K562 (cell line): ENCODE measurements around the gene SYNGR3. TPM values are rescaled to one million over a fixed set of nuclear protein-coding genes. Genes with fewer than 3 reads are reported as not detected.

Experiments
- FIP1L1 ChIP-seq: fragments of 200-400 bp; formaldehyde crosslinking; IDR thresholded peaks from 2 replicates; pipeline ENCODE4 v1.6.1; 2018; ENCODE audit warnings: mild to moderate bottlenecking, low read depth, low read length; ENCODE audit not compliant: poor library complexity, severe bottlenecking
- FOXP4 ChIP-seq: sonication (generic); formaldehyde crosslinking; IDR thresholded peaks from 2 replicates; pipeline ENCODE4 v1.8.0; 2022; ENCODE audit warnings: mild to moderate bottlenecking, missing genetic modification reagents, borderline replicate concordance
- HMGXB4 ChIP-seq: sonication (generic); formaldehyde crosslinking; IDR thresholded peaks from 2 replicates; pipeline ENCODE4 v1.8.1; 2023; ENCODE audit warnings: mild to moderate bottlenecking, missing genetic modification reagents
- KDM5B ChIP-seq: fragments of 200-600 bp; sonication (generic); IDR thresholded peaks from 2 replicates; pipeline ENCODE4 v1.6.1; 2012; ENCODE audit warnings: low read depth, mild to moderate bottlenecking, moderate library complexity, low read length, control low read depth, inconsistent platforms; ENCODE audit not compliant: insufficient replicate concordance
- POLR2G ChIP-seq: fragments of 200-400 bp; formaldehyde crosslinking; IDR thresholded peaks from 2 replicates; pipeline ENCODE4 v1.6.1; 2017; ENCODE audit warnings: low read depth, mild to moderate bottlenecking, antibody characterized with exemption, low read length, moderate library complexity
- RBFOX2 ChIP-seq: fragments of 200-400 bp; formaldehyde crosslinking; IDR thresholded peaks from 2 replicates; pipeline ENCODE4 v1.6.1; 2017; ENCODE audit warnings: low read depth, mild to moderate bottlenecking, low read length, moderate library complexity
- TFAP4 ChIP-seq: sonication (generic); formaldehyde crosslinking; IDR thresholded peaks from 2 replicates; pipeline ENCODE4 v1.8.0; 2022; ENCODE audit warnings: missing genetic modification reagents, mild to moderate bottlenecking, moderate library complexity, borderline replicate concordance
- polyA plus RNA-seq, 8 experiments: library from polyadenylated mRNA; depleted of rRNA in 4 of 8; stranded (reverse) in 5 of 8; unstranded in 3 of 8; fragments of >200 nt; fragmentation: Nextera tagmentation in 2 of 8; fragmentation: Illumina TruSeq in 1 of 8; extraction: Ambion mirVana in 2 of 8; extraction: Trizol in 1 of 8; gene quantifications; 2 replicates each; pipeline versions ENCODE4 v1.2.1 to v1.2.3, GENCODE V29; 2011 to 2014; ENCODE audit warnings: inconsistent platforms in 1 of 8, missing spikeins in 1 of 8
- total RNA-seq, 7 experiments: library from RNA; depleted of rRNA in 6 of 7; stranded (reverse); fragments of >200 nt in 6 of 7; fragmentation: Illumina TruSeq in 2 of 7; extraction: Trizol in 2 of 7; gene quantifications; 2 replicates each; pipeline versions ENCODE4 v1.2.1 to v1.2.3, GENCODE V29; 2011 to 2021; ENCODE audit warnings: low replicate concordance in 1 of 7

The SYNGR3 gene
- total and polyA plus RNA-seq, 9 of the 15 experiments (the other 6 are each of a cell fraction or from before 2014, with no cell fraction given) = 3.7 to 69.2 (median 36.3) TPM

GRCh38 chr16:1962161-1963153 is 27.3 kb upstream of the SYNGR3 start (continued):
- TF ChIP-seq HMGXB4 (0 out of 2 replicates have a peak, but pooled peaks have one; percentile 41), FOXP4 (CRISPR knock-in tag) (peak; percentile 36; the same call in 1 of the 2 replicates), KDM5B (peak; percentile 9), FIP1L1 (peak; percentile 21), TFAP4 (peak; percentile 19; the same call in 1 of the 2 replicates), RBFOX2 (peak; percentile 75), POLR2G (peak; percentile 72)
